Panc1 (cell line): Measurements from ENCODE around the gene CMTM8. TPM values are rescaled to one million over a fixed set of nuclear protein-coding genes. Genes with fewer than 3 reads are reported as not detected.

Experiments used
- ATAC-seq: fragments of 200-7000 bp; cut with Tn5 transposase; 2 replicates; pipeline ENCODE4 v1.9.1; 2020; ENCODE audit warnings: mild to moderate bottlenecking, moderate library complexity
- BruUV-seq: library from RNA; stranded (reverse); fragments of 400-500 nt; replicated peaks from 2 replicates; lab custom pipeline; 2021; lab: Mats Ljungman, UMichigan
- CTCF ChIA-PET: fragments of 300-600 bp; sonication (Branson Sonifier 250); formaldehyde crosslinking; loops from one replicate; lab custom pipeline; 2022; ENCODE audit warnings: antibody characterized with exemption; lab: Charles Lee
- POLR2A ChIA-PET: fragments of 300-600 bp; sonication (Branson Sonifier 250); formaldehyde crosslinking; loops from one replicate; lab custom pipeline; 2022; ENCODE audit warnings: antibody characterized with exemption; lab: Charles Lee
- DNase-seq: peaks from one replicate; pipeline ENCODE4 v3.0.0-alpha.2; 2010; ENCODE audit warnings: low read depth, low spot score
- H3K27ac ChIP-seq: 2 replicates; pipeline ENCODE4 v1.5.1; 2011; ENCODE audit warnings: mild to moderate bottlenecking, low read length, inconsistent platforms
- H3K27me3 ChIP-seq: fragments of 200-500 bp; sonication (Bioruptor generic); 2 replicates; pipeline ENCODE4 v1.6.0; 2014; ENCODE audit warnings: low read length, inconsistent platforms; ENCODE audit not compliant: control insufficient read depth, insufficient read depth
- H3K36me3 ChIP-seq: fragments of 200-500 bp; sonication (Bioruptor generic); 2 replicates; pipeline ENCODE4 v1.5.1; 2014; ENCODE audit warnings: inconsistent platforms, mild to moderate bottlenecking, low read length, moderate library complexity; ENCODE audit not compliant: control insufficient read depth, insufficient read depth
- H3K4me1 ChIP-seq: 2 replicates; pipeline ENCODE4 v1.5.1; 2011; ENCODE audit warnings: inconsistent platforms, mild to moderate bottlenecking, low read length, moderate library complexity; ENCODE audit not compliant: control insufficient read depth, insufficient read depth
- H3K4me3 ChIP-seq, 2 experiments: 2 replicates each; pipeline ENCODE4 v1.5.1; 2011 to 2012; ENCODE audit warnings: low read depth in 2 of 2, low read length in 2 of 2, mild to moderate bottlenecking in 2 of 2, inconsistent platforms in 1 of 2, moderate library complexity in 1 of 2
- H3K9me3 ChIP-seq: fragments of 200-500 bp; sonication (Bioruptor generic); 2 replicates; pipeline ENCODE4 v1.5.1; 2014; ENCODE audit warnings: low read depth, mild to moderate bottlenecking, inconsistent platforms, low read length, moderate library complexity; ENCODE audit not compliant: control insufficient read depth, insufficient read depth
- CTCF ChIP-seq: fragments of 450-650 bp; IDR thresholded peaks from 2 replicates; pipeline ENCODE4 v1.5.1; 2017; ENCODE audit warnings: mild to moderate bottlenecking
- POLR2AphosphoS5 ChIP-seq: IDR thresholded peaks from 2 replicates; pipeline ENCODE4 v1.6.1; 2012; ENCODE audit warnings: mild to moderate bottlenecking, low read depth, low read length, moderate library complexity
- SIN3A ChIP-seq: IDR thresholded peaks from 2 replicates; pipeline ENCODE4 v1.6.1; 2012; ENCODE audit warnings: low read depth, mild to moderate bottlenecking, low read length, moderate library complexity, borderline replicate concordance; ENCODE audit not compliant: insufficient read depth
- TCF7L2 ChIP-seq: IDR thresholded peaks from 2 replicates; pipeline ENCODE4 v1.6.1; 2011; ENCODE audit warnings: mild to moderate bottlenecking, low read depth, low read length, inconsistent platforms
- in situ Hi-C: cut with HindIII; loops from 2 replicates; pipeline ENCODE4 v1.10.0; 2016; ENCODE audit warnings: low sequenced_read_pairs, low pct_unique_long_range_greater_than_20kb
- intact Hi-C: fragments of 100-400 bp; cut with micrococcal nuclease; formaldehyde crosslinking; loops from one replicate; pipeline ENCODE4 v1.10.0; 2022; ENCODE audit not compliant: unreplicated experiment
- total RNA-seq: library from RNA; stranded (reverse); gene quantifications from one replicate; pipeline ENCODE4 v1.2.1, GENCODE V29; 2021; ENCODE audit not compliant: unreplicated experiment
- TF ChIP-seq, protein P1 (sequence below), 2 experiments: IDR thresholded peaks; 2 replicates each; pipeline ENCODE4 v1.6.1; 2011 to 2012; ENCODE audit warnings: low read depth in 2 of 2, control low read depth in 1 of 2, low read length in 1 of 2, mild to moderate bottlenecking in 1 of 2, moderate library complexity in 1 of 2; ENCODE audit not compliant: insufficient read depth in 1 of 2

CMTM8 gene
- total RNA-seq, 1 experiment from 2014 or later, result 9.8 TPM

DNA sequence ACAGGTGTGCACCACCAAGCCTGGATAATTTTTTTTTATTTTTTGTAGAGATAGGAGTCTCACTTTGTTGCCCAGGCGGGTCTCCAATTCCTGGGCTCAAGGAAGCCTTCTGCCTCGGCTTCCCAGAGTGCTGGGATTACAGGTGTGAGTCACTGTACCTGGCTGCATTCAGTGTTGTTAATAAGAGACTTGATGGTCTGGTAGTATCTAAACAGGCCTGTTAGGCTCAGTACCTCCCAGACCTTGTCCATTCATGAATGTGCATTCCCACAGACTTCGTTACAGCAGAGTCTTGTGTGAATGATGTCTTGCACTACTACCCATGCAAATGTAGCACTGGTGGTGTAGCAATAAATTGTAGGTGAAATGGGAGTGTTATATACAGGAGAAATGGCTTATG, 17.7 kb downstream of the CMTM8 start:
- no peak for ATAC-seq
- no peak for DNase-seq
- Histone ChIP-seq H3K36me3 (no peaks in the 10 kb centered on the region), H3K27ac (no peak overlapping the region), H3K27me3 (no peaks in the 10 kb centered on the region), H3K9me3 (no peaks in the 10 kb centered on the region), H3K4me3 (no peak overlapping the region), H3K4me1 (no peaks in the 10 kb centered on the region)
- intact Hi-C loops (no loop called here), in situ Hi-C loops (no loop called here)
- no peak for TF ChIP-seq TCF7L2
- no peak for TF ChIP-seq POLR2AphosphoS5
- TF ChIP-seq, protein P1, sequence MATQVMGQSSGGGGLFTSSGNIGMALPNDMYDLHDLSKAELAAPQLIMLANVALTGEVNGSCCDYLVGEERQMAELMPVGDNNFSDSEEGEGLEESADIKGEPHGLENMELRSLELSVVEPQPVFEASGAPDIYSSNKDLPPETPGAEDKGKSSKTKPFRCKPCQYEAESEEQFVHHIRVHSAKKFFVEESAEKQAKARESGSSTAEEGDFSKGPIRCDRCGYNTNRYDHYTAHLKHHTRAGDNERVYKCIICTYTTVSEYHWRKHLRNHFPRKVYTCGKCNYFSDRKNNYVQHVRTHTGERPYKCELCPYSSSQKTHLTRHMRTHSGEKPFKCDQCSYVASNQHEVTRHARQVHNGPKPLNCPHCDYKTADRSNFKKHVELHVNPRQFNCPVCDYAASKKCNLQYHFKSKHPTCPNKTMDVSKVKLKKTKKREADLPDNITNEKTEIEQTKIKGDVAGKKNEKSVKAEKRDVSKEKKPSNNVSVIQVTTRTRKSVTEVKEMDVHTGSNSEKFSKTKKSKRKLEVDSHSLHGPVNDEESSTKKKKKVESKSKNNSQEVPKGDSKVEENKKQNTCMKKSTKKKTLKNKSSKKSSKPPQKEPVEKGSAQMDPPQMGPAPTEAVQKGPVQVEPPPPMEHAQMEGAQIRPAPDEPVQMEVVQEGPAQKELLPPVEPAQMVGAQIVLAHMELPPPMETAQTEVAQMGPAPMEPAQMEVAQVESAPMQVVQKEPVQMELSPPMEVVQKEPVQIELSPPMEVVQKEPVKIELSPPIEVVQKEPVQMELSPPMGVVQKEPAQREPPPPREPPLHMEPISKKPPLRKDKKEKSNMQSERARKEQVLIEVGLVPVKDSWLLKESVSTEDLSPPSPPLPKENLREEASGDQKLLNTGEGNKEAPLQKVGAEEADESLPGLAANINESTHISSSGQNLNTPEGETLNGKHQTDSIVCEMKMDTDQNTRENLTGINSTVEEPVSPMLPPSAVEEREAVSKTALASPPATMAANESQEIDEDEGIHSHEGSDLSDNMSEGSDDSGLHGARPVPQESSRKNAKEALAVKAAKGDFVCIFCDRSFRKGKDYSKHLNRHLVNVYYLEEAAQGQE (IDR thresholded peaks at IDR 0.05; ENCODE audit: insufficient read depth in 1 of 2, low read depth in 2 of 2, low read length in 1 of 2), result no peak
- TF ChIP-seq SIN3A, result no peak
- no peak for TF ChIP-seq CTCF
- no TSS peak for BruUV-seq
- POLR2A ChIA-PET, result no interaction called here
- CTCF ChIA-PET, result no interaction called here

- in situ Hi-C loops, result no loop called here
Measured at GRCh38 chr3:32257042-32257441, 18.6 kb downstream of the CMTM8 start.

More at GRCh38 chr3:32257042-32257441, 18.6 kb downstream of the CMTM8 start:
- Histone ChIP-seq H3K4me3 (no peak overlapping the region), H3K27me3 (no peaks in the 10 kb centered on the region), H3K27ac (no peak overlapping the region), H3K4me1 (no peaks in the 10 kb centered on the region), H3K9me3 (no peaks in the 10 kb centered on the region), H3K36me3 (no peaks in the 10 kb centered on the region)
- BruUV-seq, result no TSS peak
- intact Hi-C loops, result no loop called here
- TF ChIP-seq CTCF, result no peak
- no peak for TF ChIP-seq TCF7L2
- TF ChIP-seq, protein P1 (IDR thresholded peaks at IDR 0.05; ENCODE audit: insufficient read depth in 1 of 2, low read depth in 2 of 2, low read length in 1 of 2), result no peak
- DNase-seq, result no peak
- CTCF ChIA-PET, result no interaction called here
- no peak for ATAC-seq
- POLR2A ChIA-PET, result no interaction called here
